GM19324 (cell line): Measurements from ENCODE around the gene CHRM4.

Source experiments
- ATAC-seq: cut with Tn5 transposase; IDR thresholded peaks from one replicate; pipeline ENCODE4 v1.9.1; 2021; ENCODE audit warnings: mild to moderate bottlenecking, moderate library complexity; ENCODE audit not compliant: unreplicated experiment, low FRiP score

CHRM4 gene

GRCh38 chr11:46404476-46405017 is 13.0 kb upstream of the CHRM4 start:
- no peak for ATAC-seq

- no peak for ATAC-seq
These were observed 11.7 kb upstream of the CHRM4 start for GRCh38 chr11:46402957-46403902.

GRCh38 chr11:46397526-46397925 is 6.0 kb upstream of the CHRM4 start:
- no peak for ATAC-seq

GRCh38 chr11:46393759-46394158 is 2.2 kb upstream of the CHRM4 start:
- no peak for ATAC-seq

- no peak for ATAC-seq
These were observed 1.6 kb upstream of the CHRM4 start for GRCh38 chr11:46393231-46393616.

GRCh38 chr11:46392421-46393230 is 1.1 kb upstream of the CHRM4 start:
- ATAC-seq = peak; percentile 48

GRCh38 chr11:46391186-46391577 is 394 bp downstream of the CHRM4 start:
- ATAC-seq = no peak

GRCh38 chr11:46390331-46391171 is 1.0 kb downstream of the CHRM4 start:
- ATAC-seq = no peak

GRCh38 chr11:46389450-46390330 is 1.9 kb downstream of the CHRM4 start:
- no peak for ATAC-seq

- ATAC-seq = no peak
These were observed 2.7 kb downstream of the CHRM4 start for GRCh38 chr11:46388619-46389449.

- no peak for ATAC-seq
These were observed 3.5 kb downstream of the CHRM4 start for GRCh38 chr11:46387919-46388618.

- ATAC-seq = no peak
These were observed 4.1 kb downstream of the CHRM4 start for GRCh38 chr11:46387456-46387855.

- ATAC-seq = no peak
These were observed 4.9 kb downstream of the CHRM4 start for GRCh38 chr11:46386674-46387073.

GRCh38 chr11:46386005-46386578 is 5.5 kb downstream of the CHRM4 start:
- no peak for ATAC-seq

- ATAC-seq = no peak
These were observed 6.2 kb downstream of the CHRM4 start for GRCh38 chr11:46385169-46386004.

GRCh38 chr11:46383974-46384701 is 7.4 kb downstream of the CHRM4 start:
- no peak for ATAC-seq
